ENCODE results near the gene H3-3A. TPM values are rescaled to one million over a fixed set of nuclear protein-coding genes. Genes with fewer than 3 reads are reported as not detected.

Gene H3-3A
- total and polyA plus RNA-seq, 4 donors, result 76.6 to 338 (median 189) TPM

GRCh38 chr1:226093621-226094020, 31.1 kb downstream of the H3-3A start:
- 89% methylated on average over 2 of the region's 2 CpGs for WGBS
- no peaks in the 10 kb centered on the region for H3K36me3 ChIP-seq (ENCODE audit: control insufficient read depth in 4 of 4, insufficient read depth in 3 of 4, low read depth in 1 of 4, low read length in 3 of 4)
- no peaks in the 10 kb centered on the region for H3K27me3 ChIP-seq (ENCODE audit: control insufficient read depth in 4 of 4, insufficient read depth in 4 of 4, low read length in 3 of 4)
- H3K4me1 ChIP-seq (ENCODE audit: control insufficient read depth in 4 of 4, insufficient read depth in 4 of 4, low read length in 3 of 4), result no peaks in the 10 kb centered on the region
- no peak overlapping the region for H3K27ac ChIP-seq (ENCODE audit: low read depth in 1 of 2, low read length in 2 of 2)
- TF ChIP-seq YY1 (IDR thresholded peaks at IDR 0.05) (no peak), RAD21 (IDR thresholded peaks at IDR 0.05) (no peak), HNF4G (IDR thresholded peaks at IDR 0.05) (no peak), SP1 (IDR thresholded peaks at IDR 0.05) (no peak), REST (IDR thresholded peaks at IDR 0.05) (no peak), RXRA (IDR thresholded peaks at IDR 0.05) (no peak), MAX (IDR thresholded peaks at IDR 0.05) (no peak), HNF4A (conservative IDR thresholded peaks at IDR 0.05) (no peak), FOXA2 (IDR thresholded peaks at IDR 0.05) (no peak), JUND (IDR thresholded peaks at IDR 0.05) (no peak), FOXA1 (IDR thresholded peaks at IDR 0.05) (no peak), ZBTB33 (IDR thresholded peaks at IDR 0.05) (no peak), GABPA (IDR thresholded peaks at IDR 0.05 in 1 of 2, conservative IDR thresholded peaks at IDR 0.05 in 1 of 2) (no peak), ATF3 (IDR thresholded peaks at IDR 0.05) (no peak), NR2F2 (IDR thresholded peaks at IDR 0.05) (no peak), CTCF (IDR thresholded peaks at IDR 0.05; ENCODE audit: low read depth, low read length, missing input control) (no peak)
- H3K4me3 ChIP-seq (ENCODE audit: low read depth in 1 of 3, low read length in 3 of 3), result no peak overlapping the region
- H3K9me3 ChIP-seq (ENCODE audit: control insufficient read depth in 4 of 4, low read length in 3 of 4), result no peaks in the 10 kb centered on the region
- DNase-seq (ENCODE audit: low spot score), result no peak
- H3K9ac ChIP-seq (ENCODE audit: low read depth in 1 of 2, low read length in 2 of 2), result no peak overlapping the region

GRCh38 chr1:226094451-226094850, 31.9 kb downstream of the H3-3A start:
- Histone ChIP-seq H3K27ac (ENCODE audit: low read depth in 1 of 2, low read length in 2 of 2) (no peak overlapping the region), H3K9ac (ENCODE audit: low read depth in 1 of 2, low read length in 2 of 2) (no peak overlapping the region), H3K9me3 (ENCODE audit: control insufficient read depth in 4 of 4, low read length in 3 of 4) (no peaks in the 10 kb centered on the region), H3K4me3 (ENCODE audit: low read depth in 1 of 3, low read length in 3 of 3) (no peak overlapping the region), H3K4me1 (ENCODE audit: control insufficient read depth in 4 of 4, insufficient read depth in 4 of 4, low read length in 3 of 4) (no peaks in the 10 kb centered on the region), H3K36me3 (ENCODE audit: control insufficient read depth in 4 of 4, insufficient read depth in 3 of 4, low read depth in 1 of 4, low read length in 3 of 4) (no peaks in the 10 kb centered on the region), H3K27me3 (ENCODE audit: control insufficient read depth in 4 of 4, insufficient read depth in 4 of 4, low read length in 3 of 4) (no peaks in the 10 kb centered on the region)
- WGBS, result 98% methylated on average over 1 of the region's 1 CpG
- TF ChIP-seq YY1 (IDR thresholded peaks at IDR 0.05), result no peak
- TF ChIP-seq EGR1 (IDR thresholded peaks at IDR 0.05; ENCODE audit: low read depth in 2 of 2), result no peak
- no peak for DNase-seq (ENCODE audit: low spot score)

All from liver (tissue), 9 donors.